HG03378 (cell line): ENCODE measurements around the gene KLF7.

Experiments
- ATAC-seq: cut with Tn5 transposase; IDR thresholded peaks from one replicate; pipeline ENCODE4 v1.9.1; 2021; ENCODE audit warnings: mild to moderate bottlenecking, moderate library complexity; ENCODE audit not compliant: unreplicated experiment

The KLF7 gene

GRCh38 chr2:207165121-207166038 is at the start of gene KLF7:
TSS of gene KLF7 (minus strand) at chr2:207165948. CDS start at chr2:207165568, 380 bp downstream.
- no peak for ATAC-seq

- ATAC-seq: no peak
Measured at GRCh38 chr2:207215308-207215707, 49.6 kb upstream of the KLF7 start.

- ATAC-seq: no peak
Measured at GRCh38 chr2:207214446-207214845, 48.7 kb upstream of the KLF7 start.

- ATAC-seq: no peak
Measured at GRCh38 chr2:207206011-207206410, 40.3 kb upstream of the KLF7 start.

GRCh38 chr2:207205173-207205957 is 39.6 kb upstream of the KLF7 start:
- no peak for ATAC-seq

- ATAC-seq: no peak
Measured at GRCh38 chr2:207203056-207203455, 37.3 kb upstream of the KLF7 start.

GRCh38 chr2:207202645-207203044 is 36.9 kb upstream of the KLF7 start:
- ATAC-seq: no peak

- ATAC-seq: no peak
Measured at GRCh38 chr2:207201416-207201815, 35.7 kb upstream of the KLF7 start.

- no peak for ATAC-seq
Measured at GRCh38 chr2:207200136-207200535, 34.4 kb upstream of the KLF7 start.

- no peak for ATAC-seq
Measured at GRCh38 chr2:207194028-207194427, 28.3 kb upstream of the KLF7 start.

GRCh38 chr2:207188626-207189419 is 23.1 kb upstream of the KLF7 start:
- no peak for ATAC-seq

DNA sequence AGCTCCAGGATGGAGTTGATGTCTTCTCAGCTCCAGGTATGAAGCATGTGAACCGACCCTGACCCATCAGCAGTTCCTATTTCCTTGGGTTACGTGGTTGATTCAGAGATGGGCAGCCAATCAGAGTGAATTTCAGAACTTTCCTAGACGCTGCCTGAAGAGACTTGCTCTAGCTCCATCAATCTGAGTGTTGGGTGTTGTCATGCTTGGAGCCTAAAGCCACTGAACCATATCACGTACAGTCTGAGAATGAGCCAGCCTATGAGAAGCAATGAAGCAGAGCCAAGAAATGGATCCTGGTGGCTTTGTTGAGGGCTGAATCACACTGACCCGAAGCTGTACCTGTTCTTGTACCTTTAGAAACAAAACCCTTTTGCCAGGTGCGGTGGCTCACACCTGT is 19.6 kb upstream of the KLF7 start:
- no peak for ATAC-seq

DNA sequence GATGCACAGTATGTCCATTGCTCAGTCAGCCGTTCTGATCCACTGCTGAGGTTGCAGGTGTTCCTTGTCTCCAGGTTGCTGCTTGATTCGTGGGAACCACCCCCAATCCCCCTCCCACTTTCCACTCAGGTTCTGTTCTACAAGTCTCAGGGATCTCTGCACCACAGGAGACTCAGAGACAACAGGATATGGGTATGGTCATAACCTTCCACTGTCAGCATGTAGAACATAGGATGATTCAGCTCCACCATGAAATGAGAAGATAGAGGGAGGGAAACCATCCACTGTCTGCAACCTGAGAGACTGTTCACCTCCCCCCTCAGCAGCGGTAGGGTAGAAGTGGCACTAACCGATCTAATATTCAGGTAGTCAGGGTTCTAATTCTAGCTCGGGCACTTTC is 19.0 kb upstream of the KLF7 start:
- no peak for ATAC-seq

DNA sequence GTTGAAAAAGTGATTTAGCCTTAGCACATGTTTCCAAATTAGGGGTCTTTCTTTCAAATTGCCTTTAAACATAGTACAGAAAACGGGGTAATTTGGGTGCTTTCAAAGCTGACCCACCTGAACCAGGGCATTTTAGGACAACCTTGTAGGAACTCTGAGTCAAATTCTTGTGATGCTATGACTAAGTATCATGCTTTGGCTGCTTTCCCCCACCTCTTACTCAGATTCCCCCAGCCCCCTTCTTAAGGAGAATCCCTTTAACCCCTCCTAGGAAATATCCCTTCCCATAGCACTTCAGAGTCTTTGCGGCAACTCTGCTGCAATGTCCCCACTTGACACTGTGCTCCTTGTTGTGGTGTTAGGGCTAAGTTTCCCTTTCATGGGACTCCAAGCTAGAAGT is 18.6 kb upstream of the KLF7 start:
- no peak for ATAC-seq

GRCh38 chr2:207183506-207183905 is 17.8 kb upstream of the KLF7 start:
- ATAC-seq: no peak

- ATAC-seq: no peak
Measured at GRCh38 chr2:207182911-207183310, 17.2 kb upstream of the KLF7 start.

- no peak for ATAC-seq
Measured at GRCh38 chr2:207181526-207182274, 16.0 kb upstream of the KLF7 start.

- no peak for ATAC-seq
Measured at GRCh38 chr2:207180741-207181140, 15.0 kb upstream of the KLF7 start.

DNA sequence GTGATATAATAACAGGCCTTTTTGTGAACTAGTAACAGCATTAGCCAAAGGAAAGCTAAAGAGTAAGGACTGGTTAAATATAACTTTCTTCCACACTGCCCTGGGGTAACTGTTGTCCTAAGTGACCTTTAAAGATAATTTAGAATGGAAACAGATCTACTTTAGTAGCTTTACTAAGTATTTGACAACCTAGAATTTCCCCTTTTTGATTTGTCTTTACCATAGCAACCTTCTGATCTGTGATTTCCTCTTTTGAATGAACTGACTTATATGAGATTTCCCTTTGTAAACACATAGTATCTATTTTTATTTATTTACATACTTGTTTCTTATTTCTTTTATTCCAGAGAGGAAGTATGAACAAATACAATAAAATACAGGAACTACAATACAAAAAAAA is 10.5 kb upstream of the KLF7 start:
- ATAC-seq: no peak

- no peak for ATAC-seq
Measured at GRCh38 chr2:207173641-207174040, 7.9 kb upstream of the KLF7 start.
